ENCODE results near the gene MZT2B. TPM values are rescaled to one million over a fixed set of nuclear protein-coding genes. Genes with fewer than 3 reads are reported as not detected.
"Not testable (repeated sequence)": the region's sequence is repeated elsewhere in the genome, so short reads cannot be mapped to it uniquely, and the experiment has no call there.

MZT2B gene
- polyA plus RNA-seq, 1 experiment = 76.7 TPM

- ChIA-PET POLR2A (no interaction called here), CTCF (interaction anchor here (1.2 kb wide), 1 partner anchor 147 kb away, joined by 5 read pairs; no protein-coding TSS in a partner anchor)
- H3K27ac ChIP-seq (ENCODE audit: low read depth, low read length) = no peak overlapping the region
- no peak for DNase-seq (ENCODE audit: low read depth, low spot score)
- no peaks in the 10 kb centered on the region; the same call in 1 of the 2 replicates for H3K9me3 ChIP-seq (ENCODE audit: control insufficient read depth, insufficient read depth, low read length)
- TF ChIP-seq, protein P1, sequence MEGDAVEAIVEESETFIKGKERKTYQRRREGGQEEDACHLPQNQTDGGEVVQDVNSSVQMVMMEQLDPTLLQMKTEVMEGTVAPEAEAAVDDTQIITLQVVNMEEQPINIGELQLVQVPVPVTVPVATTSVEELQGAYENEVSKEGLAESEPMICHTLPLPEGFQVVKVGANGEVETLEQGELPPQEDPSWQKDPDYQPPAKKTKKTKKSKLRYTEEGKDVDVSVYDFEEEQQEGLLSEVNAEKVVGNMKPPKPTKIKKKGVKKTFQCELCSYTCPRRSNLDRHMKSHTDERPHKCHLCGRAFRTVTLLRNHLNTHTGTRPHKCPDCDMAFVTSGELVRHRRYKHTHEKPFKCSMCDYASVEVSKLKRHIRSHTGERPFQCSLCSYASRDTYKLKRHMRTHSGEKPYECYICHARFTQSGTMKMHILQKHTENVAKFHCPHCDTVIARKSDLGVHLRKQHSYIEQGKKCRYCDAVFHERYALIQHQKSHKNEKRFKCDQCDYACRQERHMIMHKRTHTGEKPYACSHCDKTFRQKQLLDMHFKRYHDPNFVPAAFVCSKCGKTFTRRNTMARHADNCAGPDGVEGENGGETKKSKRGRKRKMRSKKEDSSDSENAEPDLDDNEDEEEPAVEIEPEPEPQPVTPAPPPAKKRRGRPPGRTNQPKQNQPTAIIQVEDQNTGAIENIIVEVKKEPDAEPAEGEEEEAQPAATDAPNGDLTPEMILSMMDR (IDR thresholded peaks at IDR 0.05; ENCODE audit: low read depth, low read length) = no peak
- H3K4me3 ChIP-seq (ENCODE audit: low read depth, low read length) = no peak overlapping the region
- H3K27me3 ChIP-seq (ENCODE audit: control insufficient read depth, insufficient read depth, low read length) = no peaks in the 10 kb centered on the region
These were observed 4.3 kb downstream of the MZT2B start for GRCh38 chr2:130186391-130186790.

DNA sequence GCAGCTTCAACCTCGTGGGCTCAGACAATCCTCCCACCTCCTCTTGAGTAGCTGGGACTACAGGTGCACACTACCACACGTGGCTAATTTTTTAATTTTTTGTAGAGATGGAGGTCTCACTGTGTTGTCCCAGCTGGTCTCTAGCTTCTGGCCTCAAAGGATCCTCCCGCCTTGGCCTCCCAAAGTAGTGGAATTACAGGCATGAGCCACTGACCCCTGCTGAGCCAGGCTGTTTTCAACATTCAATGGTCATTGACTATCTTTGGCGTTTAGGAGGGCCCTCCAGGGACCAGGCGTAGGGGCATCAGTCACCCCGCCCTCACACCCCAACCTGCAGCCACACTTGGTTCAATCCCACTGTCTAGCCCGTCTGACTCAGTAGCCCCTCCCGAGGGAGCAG, 5.2 kb downstream of the MZT2B start:
- ChIA-PET POLR2A (interaction anchor here (0.9 kb wide), 1 partner anchor 1299 kb away, joined by 3 read pairs; no protein-coding TSS in a partner anchor), CTCF (interaction anchor here (1.2 kb wide), 1 partner anchor 146 kb away, joined by 5 read pairs; no protein-coding TSS in a partner anchor)
- no peaks in the 10 kb centered on the region; the same call in 1 of the 2 replicates for H3K9me3 ChIP-seq (ENCODE audit: control insufficient read depth, insufficient read depth, low read length)
- no peaks in the 10 kb centered on the region for H3K27me3 ChIP-seq (ENCODE audit: control insufficient read depth, insufficient read depth, low read length)
- DNase-seq (ENCODE audit: low read depth, low spot score) = no peak
- no peak overlapping the region for H3K4me3 ChIP-seq (ENCODE audit: low read depth, low read length)
- TF ChIP-seq, protein P1 (IDR thresholded peaks at IDR 0.05; ENCODE audit: low read depth, low read length) = no peak
- no peak overlapping the region for H3K27ac ChIP-seq (ENCODE audit: low read depth, low read length)

DNA sequence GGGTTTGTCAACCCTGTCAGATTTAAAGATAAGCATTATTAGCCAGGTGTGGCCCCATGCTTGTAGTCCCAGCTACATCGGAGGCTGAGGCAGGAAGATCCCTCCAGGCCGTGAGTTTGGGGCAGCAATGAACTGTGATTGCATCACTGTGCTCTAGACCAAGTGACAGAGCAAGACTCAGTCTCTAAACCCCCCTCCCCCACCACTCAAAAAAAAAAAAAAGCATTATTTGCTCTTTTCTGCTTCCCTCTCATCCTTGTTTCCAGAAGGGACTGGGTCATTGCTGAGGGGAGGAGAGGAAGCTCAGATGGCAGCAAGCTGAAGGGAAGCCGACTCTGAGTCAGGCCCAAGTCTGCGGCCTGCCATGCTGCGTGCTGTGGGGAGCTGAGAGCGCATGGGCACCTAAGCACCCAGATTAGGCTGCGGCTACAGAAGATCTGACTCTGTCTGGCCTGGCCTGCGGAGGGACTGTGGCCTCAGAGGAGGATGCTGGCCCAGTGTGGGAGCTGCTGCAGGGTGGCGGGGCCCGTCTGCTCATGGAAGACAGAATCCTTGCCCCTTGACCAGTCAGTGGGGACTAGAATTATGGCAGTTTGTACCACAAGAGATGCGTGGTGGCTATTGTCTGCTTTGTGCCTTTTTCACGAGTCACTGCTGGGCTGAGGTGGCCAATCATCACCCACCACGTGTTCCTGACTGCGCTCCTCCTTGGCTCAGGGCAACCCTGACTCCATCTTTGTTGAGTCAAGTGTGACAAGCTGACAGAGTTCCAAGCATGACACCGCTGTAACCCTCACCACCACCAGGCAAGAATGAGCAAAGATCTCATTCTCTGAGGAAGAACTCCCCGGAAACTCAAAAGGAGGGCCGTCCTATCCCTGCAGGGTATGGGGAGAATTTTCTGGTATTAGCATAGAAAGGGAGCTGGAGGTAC, 6.1 kb downstream of the MZT2B start:
- DNase-seq (ENCODE audit: low read depth, low spot score); H3K27me3 ChIP-seq (ENCODE audit: control insufficient read depth, insufficient read depth, low read length); H3K27ac ChIP-seq (ENCODE audit: low read depth, low read length); CTCF ChIA-PET; H3K9me3 ChIP-seq (ENCODE audit: control insufficient read depth, insufficient read depth, low read length); H3K4me3 ChIP-seq (ENCODE audit: low read depth, low read length): not testable (repeated sequence)
- POLR2A ChIA-PET = interaction anchor here (0.9 kb wide), 1 partner anchor 1298 kb away, joined by 3 read pairs; no protein-coding TSS in a partner anchor

GRCh38 chr2:130188958-130189357, 6.9 kb downstream of the MZT2B start:
- H3K9me3 ChIP-seq (ENCODE audit: control insufficient read depth, insufficient read depth, low read length); CTCF ChIA-PET; H3K27ac ChIP-seq (ENCODE audit: low read depth, low read length); POLR2A ChIA-PET; H3K4me3 ChIP-seq (ENCODE audit: low read depth, low read length); DNase-seq (ENCODE audit: low read depth, low spot score); H3K27me3 ChIP-seq (ENCODE audit: control insufficient read depth, insufficient read depth, low read length): not testable (repeated sequence)

DNA sequence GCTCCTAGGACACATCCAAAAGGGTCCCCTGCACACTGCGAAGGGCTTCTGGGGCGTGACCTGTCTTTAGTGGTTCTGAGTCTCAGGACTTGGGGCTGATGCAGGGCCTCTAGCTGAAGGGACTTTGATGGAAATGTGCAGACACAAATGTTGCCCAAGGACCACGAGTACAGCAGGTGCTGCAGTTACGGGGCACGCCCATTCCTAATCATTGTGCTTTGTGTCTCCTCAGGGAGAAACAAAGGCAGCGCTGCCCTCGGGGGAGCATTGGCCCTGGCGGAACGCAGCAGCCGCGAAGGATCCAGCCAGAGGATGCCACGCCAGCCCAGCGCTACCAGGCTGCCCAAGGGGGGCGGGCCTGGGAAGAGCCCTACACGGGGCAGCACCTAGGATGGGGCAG, 8.2 kb downstream of the MZT2B start:
- Histone ChIP-seq H3K27me3 (ENCODE audit: control insufficient read depth, insufficient read depth, low read length) (no peaks in the 10 kb centered on the region), H3K27ac (ENCODE audit: low read depth, low read length) (no peak overlapping the region), H3K4me3 (ENCODE audit: low read depth, low read length) (no peak overlapping the region), H3K9me3 (ENCODE audit: control insufficient read depth, insufficient read depth, low read length) (no peaks in the 10 kb centered on the region; the same call in 1 of the 2 replicates)
- POLR2A ChIA-PET = no interaction called here
- CTCF ChIA-PET = no interaction called here
- TF ChIP-seq, protein P1 (IDR thresholded peaks at IDR 0.05; ENCODE audit: low read depth, low read length) = no peak
- no peak for DNase-seq (ENCODE audit: low read depth, low spot score)

GRCh38 chr2:130191319-130191718, 9.3 kb downstream of the MZT2B start:
- H3K27me3 ChIP-seq (ENCODE audit: control insufficient read depth, insufficient read depth, low read length); H3K9me3 ChIP-seq (ENCODE audit: control insufficient read depth, insufficient read depth, low read length); H3K4me3 ChIP-seq (ENCODE audit: low read depth, low read length); POLR2A ChIA-PET; H3K27ac ChIP-seq (ENCODE audit: low read depth, low read length); CTCF ChIA-PET; DNase-seq (ENCODE audit: low read depth, low spot score): not testable (repeated sequence)

DNA sequence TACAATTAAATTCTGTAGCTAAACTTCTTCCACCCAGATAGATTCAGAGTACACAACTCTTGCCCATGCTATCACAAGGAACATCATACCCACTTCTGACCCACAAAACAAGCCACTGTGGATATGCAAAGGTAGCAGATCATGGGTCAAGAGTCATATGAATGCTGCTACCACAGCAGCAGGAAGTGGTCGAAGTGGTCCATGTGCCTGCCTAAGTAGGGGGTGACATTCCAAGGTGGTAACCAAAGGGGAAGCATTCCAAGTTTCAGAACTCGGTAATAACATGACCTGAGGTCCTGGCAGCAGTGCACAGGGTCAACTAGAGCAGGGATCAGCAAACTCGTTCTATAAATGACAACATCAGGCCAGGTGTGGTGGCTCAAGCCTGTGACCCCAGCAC, 10.4 kb downstream of the MZT2B start:
- POLR2A ChIA-PET = interaction anchor here (0.7 kb wide), 1 partner anchor 11 kb away, joined by 3 read pairs; no protein-coding TSS in a partner anchor
- DNase-seq (ENCODE audit: low read depth, low spot score); H3K27ac ChIP-seq (ENCODE audit: low read depth, low read length); H3K4me3 ChIP-seq (ENCODE audit: low read depth, low read length); CTCF ChIA-PET; H3K27me3 ChIP-seq (ENCODE audit: control insufficient read depth, insufficient read depth, low read length); H3K9me3 ChIP-seq (ENCODE audit: control insufficient read depth, insufficient read depth, low read length): not testable (repeated sequence)

DNA sequence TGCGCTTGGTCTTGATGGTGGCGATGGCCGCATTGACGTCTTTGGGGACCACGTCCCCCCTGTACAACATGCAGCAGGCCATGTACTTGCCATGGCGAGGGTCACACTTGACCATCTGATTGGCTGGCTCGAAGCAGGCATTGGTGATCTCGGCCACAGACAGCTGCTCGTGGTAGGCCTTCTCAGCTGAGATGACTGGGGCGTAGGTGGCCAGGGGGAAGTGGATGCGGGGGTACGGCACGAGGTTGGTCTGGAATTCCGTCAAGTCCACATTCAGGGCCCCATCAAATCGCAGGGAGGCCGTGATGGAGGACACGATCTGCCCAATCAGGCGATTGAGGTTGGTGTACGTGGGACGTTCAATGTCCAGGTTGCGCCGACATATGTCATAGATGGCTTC, 11.8 kb downstream of the MZT2B start:
- H3K27ac ChIP-seq (ENCODE audit: low read depth, low read length); DNase-seq (ENCODE audit: low read depth, low spot score); H3K9me3 ChIP-seq (ENCODE audit: control insufficient read depth, insufficient read depth, low read length); CTCF ChIA-PET; POLR2A ChIA-PET; H3K4me3 ChIP-seq (ENCODE audit: low read depth, low read length); H3K27me3 ChIP-seq (ENCODE audit: control insufficient read depth, insufficient read depth, low read length): not testable (repeated sequence)

GRCh38 chr2:130195089-130195635, 13.1 kb downstream of the MZT2B start:
- H3K9me3 ChIP-seq (ENCODE audit: control insufficient read depth, insufficient read depth, low read length); H3K27ac ChIP-seq (ENCODE audit: low read depth, low read length); H3K27me3 ChIP-seq (ENCODE audit: control insufficient read depth, insufficient read depth, low read length); CTCF ChIA-PET; DNase-seq (ENCODE audit: low read depth, low spot score); POLR2A ChIA-PET; H3K4me3 ChIP-seq (ENCODE audit: low read depth, low read length): not testable (repeated sequence)

Measured in AG04450 (cell line).